Activated T-helper 1 cell treated with anti-CD3 and anti-CD28 coated beads, Interleukin-2, amount 50 U/mL, for 16 hours (primary cell): Measurements from ENCODE around the gene APOF.
"Not testable (repeated sequence)": the region's sequence is repeated elsewhere in the genome, so short reads cannot be mapped to it uniquely, and the experiment has no call there.

ENCODE experiments used
- DNase-seq, 2 donors: peaks; one replicate each; pipeline ENCODE4 v3.0.0-alpha.2; 2020; ENCODE audit warnings: low read depth in 1 of 2, low spot score in 1 of 2

The APOF gene

GRCh38 chr12:56362130-56363059 lies at the start of gene APOF:
APOF (minus strand) TSS chr12:56362857; CDS start chr12:56362745, 112 bp downstream.
- DNase-seq = no peak

- DNase-seq = no peak
Measured at GRCh38 chr12:56411781-56412639, 49.4 kb upstream of the APOF start.

GRCh38 chr12:56410768-56411167 lies 48.1 kb upstream of the APOF start:
- DNase-seq = no peak

- DNase-seq = no peak
Measured at GRCh38 chr12:56408799-56409417, 46.3 kb upstream of the APOF start.

GRCh38 chr12:56404227-56404626 lies 41.6 kb upstream of the APOF start:
- DNase-seq = not testable (repeated sequence)

GRCh38 chr12:56401612-56402011 lies 39.0 kb upstream of the APOF start:
- not testable (repeated sequence) for DNase-seq

- DNase-seq = not testable (repeated sequence)
Measured at GRCh38 chr12:56401125-56401524, 38.5 kb upstream of the APOF start.

- not testable (repeated sequence) for DNase-seq
Measured at GRCh38 chr12:56399466-56399865, 36.8 kb upstream of the APOF start.

- DNase-seq = no peak
Measured at GRCh38 chr12:56398324-56398723, 35.7 kb upstream of the APOF start.

GRCh38 chr12:56392331-56392730 lies 29.7 kb upstream of the APOF start:
- no peak for DNase-seq

GRCh38 chr12:56391721-56392120 lies 29.1 kb upstream of the APOF start:
- DNase-seq = no peak

GRCh38 chr12:56389412-56389811 lies 26.8 kb upstream of the APOF start:
- DNase-seq = no peak

- DNase-seq = no peak
Measured at GRCh38 chr12:56387152-56387736, 24.6 kb upstream of the APOF start.

GRCh38 chr12:56385873-56386272 lies 23.2 kb upstream of the APOF start:
- DNase-seq = no peak

GRCh38 chr12:56382611-56383010 lies 20.0 kb upstream of the APOF start:
- no peak for DNase-seq

- DNase-seq = no peak
Measured at GRCh38 chr12:56377989-56378316, 15.3 kb upstream of the APOF start.

- no peak for DNase-seq
Measured at GRCh38 chr12:56377310-56377988, 14.8 kb upstream of the APOF start.

GRCh38 chr12:56375598-56376434 lies 13.2 kb upstream of the APOF start:
- no peak for DNase-seq

- no peak for DNase-seq
Measured at GRCh38 chr12:56374726-56375597, 12.3 kb upstream of the APOF start.
